AML-193 (cell line): ENCODE results near the gene MEP1A.
A peak's percentile ranks its signal among the peaks of the same experiment; 100 is the strongest.
"Not testable (repeated sequence)": the region's sequence is repeated elsewhere in the genome, so short reads cannot be mapped to it uniquely, and the experiment has no call there.

Experiments
- DNase-seq, 2 experiments: peaks; one replicate each; lab custom pipeline; 2025; lab: John Stamatoyannopoulos, UW

The MEP1A gene

GRCh38 chr6:46777476-46778346, 15.5 kb upstream of the MEP1A start:
- no peak for DNase-seq

GRCh38 chr6:46781478-46782378, 11.5 kb upstream of the MEP1A start:
- peak; percentile 81 to 85 for DNase-seq

GRCh38 chr6:46784535-46784934, 8.7 kb upstream of the MEP1A start:
- no peak for DNase-seq

GRCh38 chr6:46787871-46788540, 5.2 kb upstream of the MEP1A start:
- no peak for DNase-seq

- no peak for DNase-seq
Observed at GRCh38 chr6:46788791-46789190, 4.4 kb upstream of the MEP1A start.

- DNase-seq, result no peak
Observed at GRCh38 chr6:46789434-46790354, 3.5 kb upstream of the MEP1A start.

GRCh38 chr6:46790355-46790874, 2.8 kb upstream of the MEP1A start:
- DNase-seq, result no peak

GRCh38 chr6:46792635-46793034, 554 bp upstream of the MEP1A start:
- no peak for DNase-seq

- no peak for DNase-seq
Observed at GRCh38 chr6:46794068-46794467, 879 bp downstream of the MEP1A start.

GRCh38 chr6:46795816-46796215, 2.6 kb downstream of the MEP1A start:
- no peak for DNase-seq

GRCh38 chr6:46796848-46797580, 3.8 kb downstream of the MEP1A start:
- peak in 1 of 2 experiments; percentile 24 for DNase-seq

GRCh38 chr6:46799657-46800056, 6.5 kb downstream of the MEP1A start:
- no peak for DNase-seq

GRCh38 chr6:46808806-46809205, 15.6 kb downstream of the MEP1A start:
- DNase-seq, result no peak

GRCh38 chr6:46815130-46815529, 21.9 kb downstream of the MEP1A start:
- no peak for DNase-seq

- no peak for DNase-seq
Observed at GRCh38 chr6:46816626-46817025, 23.4 kb downstream of the MEP1A start.

- no peak for DNase-seq
Observed at GRCh38 chr6:46819561-46819960, 26.4 kb downstream of the MEP1A start.

GRCh38 chr6:46821458-46821881, 28.3 kb downstream of the MEP1A start:
- no peak for DNase-seq

GRCh38 chr6:46828939-46829338, 35.8 kb downstream of the MEP1A start:
- DNase-seq, result no peak

GRCh38 chr6:46832816-46833215, 39.6 kb downstream of the MEP1A start:
- DNase-seq, result no peak

GRCh38 chr6:46834257-46834916, 41.2 kb downstream of the MEP1A start:
- DNase-seq, result not testable (repeated sequence)
